Stimulated activated CD8-positive, alpha-beta memory T cell treated with anti-CD3 and anti-CD28 coated beads, Interleukin-12 subunit alpha, Interleukin-12 subunit beta, amount 100 ng/mL, for 24 hours (primary cell): ENCODE results near the gene PDE11A.
"Not testable (repeated sequence)": the region's sequence is repeated elsewhere in the genome, so short reads cannot be mapped to it uniquely, and the experiment has no call there.

Source experiments
- DNase-seq: peaks from one replicate; pipeline ENCODE4 v3.0.0-alpha.2; 2020; ENCODE audit errors: extremely low read depth

PDE11A gene

DNA sequence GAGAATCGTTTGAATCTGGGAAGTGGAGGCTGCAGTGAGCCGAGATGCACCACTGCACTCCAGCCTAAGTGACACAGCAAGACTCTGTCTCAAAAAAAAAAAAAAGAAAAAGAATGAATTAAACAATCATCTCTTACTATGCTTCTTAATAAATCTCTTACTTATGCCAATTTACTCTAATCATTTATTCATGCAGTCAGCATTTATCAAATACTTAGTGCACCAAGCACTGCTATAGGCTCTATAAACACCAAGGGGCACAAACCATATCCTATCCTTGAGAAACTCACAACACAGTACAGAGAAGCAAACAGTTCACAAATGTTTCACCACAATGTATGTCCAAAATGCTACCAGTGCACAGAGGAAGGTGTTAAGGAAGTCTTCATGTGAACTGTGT is 189.4 kb downstream of the PDE11A start:
- no peak for DNase-seq

DNA sequence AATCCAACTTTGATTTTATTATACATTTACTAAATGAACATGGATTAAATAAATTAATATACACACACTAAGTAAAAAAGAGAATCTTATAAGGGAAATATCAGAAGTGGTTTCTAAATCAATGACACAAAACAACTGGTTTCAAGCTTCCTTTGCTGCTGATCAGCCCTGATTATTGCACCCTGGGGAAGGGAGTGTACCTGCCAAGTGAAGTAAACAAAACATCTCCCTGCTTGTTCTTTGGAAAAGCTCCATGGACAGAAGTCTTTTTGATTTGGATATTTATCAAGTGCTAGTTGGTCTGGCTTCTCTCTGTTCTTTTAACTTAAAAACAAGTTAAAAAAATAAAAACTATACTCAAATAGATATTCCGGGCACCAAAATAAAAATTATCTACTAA is 190.1 kb downstream of the PDE11A start:
- DNase-seq, result no peak

DNA sequence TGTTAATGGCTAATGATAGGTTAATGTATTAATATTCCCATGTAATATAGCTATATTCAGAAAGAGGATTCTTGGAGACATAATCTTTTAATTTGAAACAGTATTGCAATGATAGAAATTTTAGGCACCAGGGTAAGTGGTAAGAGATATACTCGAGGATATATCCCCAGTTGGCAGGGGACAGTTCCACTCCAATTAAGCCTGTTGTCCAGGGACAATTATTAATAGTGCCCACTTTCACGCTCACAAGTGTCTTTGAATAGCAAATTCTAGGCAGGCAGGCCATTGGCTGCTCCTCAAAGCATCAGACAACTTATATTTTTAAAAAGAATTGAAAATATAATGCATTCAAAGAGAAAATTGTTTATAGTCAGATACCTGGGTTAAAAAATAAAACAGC is 190.7 kb downstream of the PDE11A start:
- DNase-seq, result no peak

DNA sequence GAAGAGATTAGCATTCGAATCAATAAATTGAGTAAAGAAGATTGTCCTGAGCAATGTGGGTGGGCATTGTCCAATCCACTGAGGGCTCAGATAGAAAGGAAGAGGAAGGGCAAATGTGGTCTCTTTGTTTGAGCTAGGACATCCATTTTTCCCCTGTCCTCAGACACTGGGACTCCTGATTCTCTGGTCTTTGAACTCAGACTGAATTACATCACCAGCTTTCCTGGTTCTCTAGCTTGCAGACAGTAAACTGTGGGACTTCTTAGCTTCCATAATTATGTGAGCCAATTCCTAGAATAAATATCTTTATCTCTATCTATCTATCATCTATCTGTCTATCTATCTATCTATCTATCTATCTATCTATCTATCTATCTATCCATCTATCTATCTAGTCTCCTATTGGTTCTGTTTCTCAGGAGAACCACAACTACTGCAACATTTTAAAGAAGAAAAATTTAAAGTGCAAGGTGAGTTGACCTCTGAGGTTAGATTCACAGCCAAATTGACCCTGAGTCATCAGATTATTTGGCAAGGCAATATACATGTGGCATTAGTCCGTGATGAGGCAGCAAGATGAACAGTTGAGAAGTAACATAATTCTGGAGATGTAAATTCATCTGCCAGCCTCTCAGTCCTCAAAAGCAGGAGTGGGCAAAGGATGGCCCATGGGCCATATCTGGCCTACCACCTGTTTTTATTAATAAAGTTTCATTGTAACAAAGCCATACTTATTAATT is 191.4 kb downstream of the PDE11A start:
- no peak for DNase-seq

DNA sequence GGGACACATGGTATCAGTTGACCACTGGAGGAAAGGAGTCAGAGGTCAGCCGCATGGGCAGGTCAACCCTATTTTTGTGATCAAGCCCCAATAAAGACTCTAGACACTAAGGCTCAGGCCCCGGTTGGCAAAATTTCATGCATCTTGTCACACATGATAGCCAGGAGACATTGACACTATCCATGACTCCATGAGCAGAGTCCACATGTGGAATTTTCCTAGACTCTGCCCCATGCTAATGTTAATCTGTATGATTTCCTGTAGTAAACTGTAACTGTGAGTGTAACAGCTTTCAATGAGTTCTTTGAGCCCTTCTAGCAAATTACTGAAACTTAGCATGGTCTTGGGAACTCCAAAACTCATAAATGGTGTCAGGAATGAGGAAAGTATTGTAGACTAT is 192.3 kb downstream of the PDE11A start:
- no peak for DNase-seq

DNA sequence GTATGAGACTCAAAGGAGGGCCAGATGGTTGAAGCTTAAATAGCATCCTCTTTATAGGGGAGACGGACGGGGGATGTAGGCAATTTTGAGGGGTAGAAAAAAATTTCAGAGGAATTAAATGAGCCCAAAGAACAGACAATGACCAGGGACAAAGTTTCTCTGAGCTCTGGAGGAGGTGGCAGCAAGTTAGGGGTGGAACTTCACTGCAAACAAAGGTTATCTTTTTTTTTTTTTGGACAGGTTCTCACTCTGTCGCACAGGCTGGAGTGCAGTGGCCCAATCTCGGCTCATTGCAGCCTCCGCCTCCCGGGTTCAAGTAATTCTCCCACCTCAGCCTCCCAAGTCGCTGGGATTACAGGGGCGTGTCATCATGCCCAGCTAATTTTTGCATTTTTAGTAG is 195.6 kb downstream of the PDE11A start:
- DNase-seq, result no peak

DNA sequence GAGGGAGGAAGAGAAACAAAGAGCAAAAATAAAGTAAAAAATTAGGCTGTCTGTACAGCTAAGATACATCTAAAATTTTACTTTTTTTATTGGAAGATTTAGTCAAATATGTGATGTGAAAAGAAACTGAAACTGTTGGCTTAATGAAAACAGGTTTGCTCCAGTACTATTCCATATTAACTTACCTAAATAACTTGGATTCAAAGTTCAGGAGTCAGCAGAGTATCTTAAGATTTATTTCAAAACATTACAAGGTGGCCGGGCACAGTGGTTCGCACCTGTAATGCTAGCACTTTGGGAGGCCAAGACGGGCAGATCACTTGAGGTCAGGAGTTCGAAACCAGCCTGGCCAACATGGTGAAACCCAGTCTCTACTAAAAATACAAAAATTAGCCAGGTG is 197.9 kb downstream of the PDE11A start:
- DNase-seq, result no peak

DNA sequence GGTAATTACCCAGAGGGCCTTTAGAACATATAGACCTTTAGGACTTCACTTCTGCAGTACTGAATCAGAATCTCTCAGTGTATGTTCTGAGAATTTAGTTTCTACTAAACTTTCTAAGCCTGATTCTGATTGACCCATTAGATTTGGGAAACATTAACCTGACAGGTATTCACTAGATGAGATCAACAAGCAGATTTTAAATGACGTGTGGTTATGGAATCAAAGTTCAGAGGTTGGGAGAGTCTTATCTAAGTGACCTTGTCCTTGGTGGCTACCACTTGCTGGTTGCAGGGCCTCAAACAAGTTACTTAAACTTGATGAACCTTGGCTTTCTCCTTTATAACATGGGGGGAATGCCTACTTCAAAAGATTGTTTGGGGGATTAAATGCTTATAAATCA is 198.7 kb downstream of the PDE11A start:
- no peak for DNase-seq

DNA sequence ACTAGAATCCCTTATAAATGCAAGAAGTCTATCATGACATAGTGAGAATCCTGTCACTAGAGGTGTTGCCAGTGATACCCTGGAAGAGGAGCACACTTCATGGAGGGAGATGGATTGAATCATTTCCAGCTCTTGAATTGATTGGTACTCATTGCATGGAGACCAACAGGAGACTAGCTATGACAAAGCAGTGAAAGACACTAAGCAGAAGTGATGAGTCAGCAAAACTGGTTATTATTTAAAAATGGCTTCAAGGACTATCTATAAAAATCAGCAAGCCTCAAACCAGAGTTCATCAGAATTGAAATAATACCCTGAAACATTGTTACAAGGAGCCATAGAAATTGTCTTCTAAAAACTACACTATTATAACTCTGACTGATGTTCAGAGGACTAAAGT is 200.3 kb downstream of the PDE11A start:
- DNase-seq, result no peak

DNA sequence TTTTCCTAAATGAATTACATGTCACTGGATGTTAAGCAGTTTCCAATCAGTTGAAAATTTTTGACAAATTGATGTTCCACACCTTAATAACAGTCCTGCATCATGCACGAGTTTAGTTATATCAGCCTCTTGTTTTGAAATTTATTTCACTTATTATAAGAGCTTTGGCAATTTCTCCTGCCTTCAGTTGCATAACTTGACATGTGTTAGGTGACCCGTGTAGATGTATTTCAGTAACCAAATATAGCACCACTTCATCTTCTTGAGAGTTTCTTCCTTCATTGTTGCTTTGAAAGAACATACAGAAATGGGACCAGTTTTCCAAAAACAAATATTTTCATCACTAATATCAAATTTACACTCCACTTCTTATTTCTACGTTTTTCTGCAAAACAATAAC is 202.7 kb downstream of the PDE11A start:
- DNase-seq, result no peak

DNA sequence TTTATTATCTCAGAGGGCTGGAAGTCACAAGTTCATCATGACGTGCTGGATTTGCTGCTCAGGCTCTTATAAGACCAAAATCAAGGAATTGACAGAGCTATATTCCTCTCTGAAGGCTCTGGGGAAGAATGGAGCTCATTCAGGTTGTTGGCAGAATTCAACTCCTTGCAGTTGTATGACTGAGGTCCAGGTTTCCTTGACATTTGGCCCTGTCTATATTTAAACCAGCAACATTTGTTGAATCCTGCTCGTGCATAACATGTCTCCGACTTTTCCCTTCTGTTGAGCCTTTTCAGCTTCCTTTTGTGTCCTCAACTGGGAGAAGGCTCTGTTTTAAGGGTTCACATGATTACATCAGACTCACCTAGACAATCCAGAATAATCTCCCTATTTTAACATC is 203.4 kb downstream of the PDE11A start:
- DNase-seq, result no peak

DNA sequence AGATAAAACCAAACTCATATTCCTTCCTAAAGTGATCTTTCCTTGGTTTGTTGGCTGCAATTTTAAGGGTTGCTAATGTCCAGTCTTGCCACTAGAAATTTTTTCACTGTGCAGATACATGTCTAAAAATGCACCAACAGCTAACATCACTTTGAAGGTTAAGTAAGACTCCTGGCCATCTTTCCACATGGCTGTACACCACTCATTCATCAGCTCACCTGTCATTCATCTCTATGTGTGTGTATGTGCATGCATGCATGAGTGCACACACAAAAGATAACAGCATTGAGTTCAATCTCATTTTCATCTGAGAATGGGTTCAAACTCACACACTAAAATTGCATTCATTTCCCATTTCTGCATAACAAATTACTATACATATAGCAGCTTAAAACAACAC is 203.8 kb downstream of the PDE11A start:
- DNase-seq, result no peak

DNA sequence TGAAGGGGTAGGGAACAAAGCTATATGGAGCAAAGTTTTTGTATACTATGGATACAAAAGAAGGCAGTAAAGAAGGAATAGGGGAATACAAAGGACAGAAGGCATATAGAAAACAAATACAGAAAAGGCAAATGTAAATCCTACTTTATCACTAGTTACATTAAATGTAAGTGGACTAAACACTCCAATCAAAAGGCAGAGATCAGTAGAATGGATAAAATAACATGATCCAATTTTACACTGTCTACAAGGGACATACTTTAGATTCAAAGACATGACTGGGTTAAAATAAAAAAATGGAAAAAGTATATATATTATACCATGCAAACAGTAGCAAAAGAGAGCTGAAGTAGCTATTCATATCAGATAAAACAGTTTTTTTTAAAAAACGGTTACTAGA is 215.0 kb downstream of the PDE11A start:
- DNase-seq, result no peak

DNA sequence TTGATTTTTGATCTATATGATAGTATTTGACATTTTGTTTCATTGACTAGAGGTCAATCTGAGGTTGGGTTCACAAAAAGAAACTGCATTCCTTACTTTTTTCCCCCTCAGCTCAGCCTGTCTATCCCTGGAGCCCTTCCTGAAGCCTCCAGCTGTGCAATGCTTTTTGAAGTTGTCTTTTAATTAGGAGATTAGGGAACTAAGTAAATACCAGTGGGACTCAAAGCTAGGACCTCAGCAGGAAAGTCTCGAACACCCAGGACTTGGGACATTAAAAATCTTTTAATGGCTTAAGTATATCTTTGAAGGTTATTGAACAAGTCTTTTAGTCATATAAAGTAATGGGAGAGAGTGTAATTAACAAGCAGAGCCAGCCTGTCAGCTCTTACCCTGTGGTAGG is 220.2 kb downstream of the PDE11A start:
- DNase-seq, result no peak

DNA sequence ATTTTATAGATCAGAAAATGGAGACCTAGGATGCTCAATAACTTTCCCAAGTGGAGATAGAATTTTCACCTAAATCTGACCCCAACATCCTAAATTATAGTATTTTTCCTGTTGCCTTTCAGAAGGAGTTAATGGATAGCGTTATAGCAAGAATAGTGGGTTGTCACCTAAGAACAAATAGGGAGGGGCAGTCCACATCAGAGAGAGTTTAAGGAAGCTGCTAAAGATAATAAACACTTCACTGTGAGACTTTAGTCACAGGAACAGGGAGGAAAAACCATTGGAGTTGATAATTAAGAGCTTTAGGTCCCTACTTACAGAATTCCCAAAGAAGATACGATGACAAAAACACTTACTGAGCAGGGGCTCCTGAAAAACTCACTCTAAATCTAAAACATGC is 229.4 kb downstream of the PDE11A start:
- DNase-seq, result no peak

DNA sequence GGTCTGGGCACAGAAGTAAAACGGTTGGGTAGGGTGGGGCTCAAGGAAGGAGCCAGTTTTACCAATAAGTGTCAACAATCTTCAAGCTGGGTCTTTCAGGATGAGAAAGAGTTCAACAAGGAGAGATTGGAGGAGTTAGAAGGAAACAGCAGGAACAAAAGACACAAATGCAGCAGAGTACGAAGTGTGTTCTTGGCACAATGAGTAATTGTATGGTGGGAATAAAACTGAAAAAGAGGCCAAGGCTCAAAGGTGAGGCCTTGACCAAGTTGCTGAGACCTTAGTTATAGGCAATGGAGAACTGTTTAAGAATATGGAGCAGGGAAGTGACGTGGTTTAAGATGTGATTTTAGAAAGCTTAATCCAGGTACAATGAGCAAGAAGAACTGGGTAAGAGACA is 230.3 kb downstream of the PDE11A start:
- no peak for DNase-seq

DNA sequence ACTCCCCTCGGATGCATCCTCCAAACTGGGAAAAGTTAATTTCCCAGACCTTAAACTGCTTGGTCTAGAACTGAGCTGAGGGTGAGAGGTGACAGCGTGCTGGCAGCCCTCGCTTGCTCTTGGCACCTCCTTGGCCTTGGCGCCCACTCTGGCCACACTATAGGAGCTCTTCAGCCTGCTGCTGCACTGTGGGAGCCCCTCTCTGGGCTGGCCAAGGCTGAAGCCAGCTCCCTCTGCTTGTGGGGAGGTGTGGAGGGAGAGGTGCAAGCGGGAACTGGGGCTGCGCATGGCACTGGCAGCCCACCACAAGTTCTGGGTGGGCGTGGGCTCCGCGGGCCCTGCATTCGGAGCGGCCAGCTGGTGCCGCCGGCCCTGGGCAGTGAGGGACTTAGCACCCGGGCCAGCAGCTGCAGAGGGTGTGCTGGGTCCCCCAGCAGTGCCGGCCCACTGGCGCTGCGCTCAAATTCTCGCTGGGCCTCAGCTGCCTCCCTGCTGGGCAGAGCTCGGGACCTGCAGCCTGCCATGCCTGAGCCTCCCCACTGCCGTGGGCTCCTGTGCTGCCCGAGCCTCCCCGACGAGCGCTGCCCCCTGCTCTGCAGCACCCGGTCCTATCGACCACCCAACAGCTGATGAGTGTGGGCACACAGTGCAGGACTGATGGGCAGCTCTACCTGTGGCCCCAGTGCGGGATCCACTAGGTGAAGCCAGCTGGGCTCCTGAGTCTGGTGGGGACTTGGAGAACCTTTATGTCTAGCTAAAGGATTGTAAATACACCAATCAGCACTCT is 237.0 kb downstream of the PDE11A start:
- not testable (repeated sequence) for DNase-seq

DNA sequence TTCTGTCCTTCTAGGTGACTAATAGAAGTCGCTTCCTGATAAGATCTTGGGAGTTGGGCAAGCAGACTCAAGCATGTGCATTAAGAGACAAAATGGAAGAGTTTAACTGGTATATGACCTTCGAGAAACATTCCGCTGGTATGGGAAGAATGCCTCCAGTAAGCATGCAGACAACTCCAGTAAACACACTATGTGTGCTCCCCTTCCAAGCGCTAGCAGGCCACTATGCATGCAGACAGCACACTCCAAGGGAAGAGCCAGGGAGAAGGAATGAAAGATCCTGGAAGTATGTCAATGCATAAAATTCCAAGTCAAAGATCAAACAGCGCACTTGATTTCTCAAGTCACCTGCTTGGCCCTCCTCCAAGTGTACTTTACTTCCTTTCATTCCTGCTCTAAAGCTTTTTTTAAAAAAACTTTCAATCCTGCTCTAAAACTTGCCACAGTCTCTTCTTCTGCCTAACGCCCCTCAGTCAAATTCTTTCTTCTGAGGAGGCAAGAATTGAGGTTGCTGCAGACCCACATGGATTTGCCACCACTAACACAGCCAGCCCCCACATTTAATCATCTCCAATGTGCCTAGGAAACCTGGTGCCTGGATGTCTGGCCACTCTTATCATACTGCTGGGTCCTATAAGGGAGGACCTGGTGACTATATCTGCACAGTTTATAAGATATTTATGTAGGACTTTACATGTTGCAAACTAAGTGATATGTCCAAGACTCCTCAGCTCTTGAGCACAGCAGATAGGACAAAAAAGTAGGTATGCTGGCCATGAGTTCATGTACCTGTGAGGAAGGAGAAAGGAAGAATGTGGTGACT is 239.8 kb downstream of the PDE11A start:
- DNase-seq, result no peak

DNA sequence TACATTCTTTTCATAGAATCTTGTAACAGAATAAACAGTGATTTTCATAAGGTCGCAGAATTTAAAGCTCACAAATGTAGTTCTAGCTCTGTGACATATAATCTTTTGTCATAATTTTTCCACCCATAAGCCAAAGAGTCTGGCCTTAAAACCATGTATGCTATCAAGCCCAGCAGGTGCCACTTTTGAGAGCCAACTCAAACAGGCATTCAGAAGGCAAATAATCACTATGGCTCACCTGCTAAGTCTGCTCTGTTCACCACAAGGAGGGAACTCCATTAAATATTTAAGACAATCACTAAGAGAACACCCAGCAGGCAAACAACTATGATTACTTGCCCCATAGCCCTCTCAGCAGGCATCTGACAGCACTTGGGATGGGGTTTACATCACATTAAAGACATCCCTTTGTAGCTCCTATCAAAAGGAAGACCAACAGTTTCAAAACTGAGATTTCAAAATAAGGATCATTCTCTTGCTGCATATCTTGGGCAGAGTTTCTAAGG is 241.6 kb downstream of the PDE11A start:
- no peak for DNase-seq

DNA sequence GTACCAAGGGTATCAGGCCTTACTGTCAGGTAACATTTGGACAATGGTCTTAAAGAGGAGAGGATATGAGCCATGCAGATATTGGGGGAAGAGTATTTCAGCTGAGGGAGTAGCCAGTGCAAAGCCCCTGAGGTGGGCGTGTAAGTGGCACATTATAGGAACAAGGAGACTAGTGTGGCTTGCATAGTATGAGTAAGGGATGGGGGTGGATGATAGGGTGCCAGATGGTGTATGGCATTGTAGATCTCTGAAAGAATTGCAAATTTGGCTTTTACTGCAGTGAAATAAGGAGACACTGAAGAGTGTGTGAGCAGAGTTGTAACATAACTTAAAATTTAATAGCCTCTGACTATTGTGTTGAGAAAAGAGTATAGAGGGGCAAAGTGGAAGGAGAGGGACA is 244.0 kb downstream of the PDE11A start:
- no peak for DNase-seq

DNA sequence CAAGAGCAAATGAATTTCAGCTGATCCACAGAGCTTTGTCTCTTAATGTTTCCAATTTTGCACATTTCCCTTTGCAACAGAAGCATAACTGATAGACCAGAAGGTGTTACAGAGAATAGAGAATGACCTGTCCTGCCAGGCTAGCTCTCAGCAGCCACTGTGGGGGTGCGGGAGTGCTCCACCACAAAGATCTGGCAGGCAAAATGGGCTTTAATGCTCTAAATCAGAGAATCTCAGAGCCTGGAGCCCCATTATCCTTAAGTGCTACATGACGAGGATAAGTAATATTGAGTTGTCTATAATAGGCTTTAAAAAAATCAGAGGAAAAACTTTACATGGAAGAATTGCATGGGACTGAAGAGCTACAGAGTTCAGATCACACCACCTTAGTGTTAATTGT is 245.7 kb downstream of the PDE11A start:
- DNase-seq, result no peak

DNA sequence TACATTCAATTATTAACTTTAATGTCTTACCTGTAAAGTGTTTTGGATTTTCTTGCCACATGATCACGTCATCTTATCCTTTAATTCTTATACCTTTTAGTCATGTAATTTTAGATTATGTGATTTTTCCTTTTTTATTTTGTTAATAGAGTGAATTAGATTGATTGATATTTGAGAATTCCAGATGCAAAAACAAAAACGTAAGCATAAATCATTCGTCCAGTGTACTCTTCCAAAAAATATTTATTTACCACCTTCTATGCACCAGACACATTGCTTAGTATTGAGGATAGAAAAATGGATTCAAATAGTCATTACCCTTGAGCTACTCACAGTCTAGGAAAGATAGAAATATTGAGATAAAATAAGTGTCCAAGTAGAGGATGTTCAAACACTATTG is 249.6 kb downstream of the PDE11A start:
- DNase-seq, result no peak

DNA sequence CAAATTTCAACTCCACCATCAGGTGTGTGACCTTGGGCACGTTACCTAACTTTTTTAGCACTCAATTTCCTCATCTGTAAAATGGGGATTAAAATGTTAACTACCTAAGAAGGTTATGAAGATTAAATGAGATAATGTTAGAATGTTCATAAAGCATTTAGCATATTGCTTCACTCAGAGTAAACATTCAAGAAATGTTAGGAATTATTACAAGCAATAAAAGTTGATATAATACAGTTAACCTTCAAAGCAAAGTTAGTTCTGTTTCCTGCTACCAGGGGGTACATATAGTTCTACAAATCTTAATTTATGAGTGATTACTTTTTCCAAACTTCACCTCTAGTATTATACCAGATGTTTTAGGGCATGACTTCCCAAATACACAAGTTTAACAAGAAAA is 254.2 kb downstream of the PDE11A start:
- DNase-seq, result no peak
